ENCODE measurements around the gene NEUROG3.

The NEUROG3 gene

DNA sequence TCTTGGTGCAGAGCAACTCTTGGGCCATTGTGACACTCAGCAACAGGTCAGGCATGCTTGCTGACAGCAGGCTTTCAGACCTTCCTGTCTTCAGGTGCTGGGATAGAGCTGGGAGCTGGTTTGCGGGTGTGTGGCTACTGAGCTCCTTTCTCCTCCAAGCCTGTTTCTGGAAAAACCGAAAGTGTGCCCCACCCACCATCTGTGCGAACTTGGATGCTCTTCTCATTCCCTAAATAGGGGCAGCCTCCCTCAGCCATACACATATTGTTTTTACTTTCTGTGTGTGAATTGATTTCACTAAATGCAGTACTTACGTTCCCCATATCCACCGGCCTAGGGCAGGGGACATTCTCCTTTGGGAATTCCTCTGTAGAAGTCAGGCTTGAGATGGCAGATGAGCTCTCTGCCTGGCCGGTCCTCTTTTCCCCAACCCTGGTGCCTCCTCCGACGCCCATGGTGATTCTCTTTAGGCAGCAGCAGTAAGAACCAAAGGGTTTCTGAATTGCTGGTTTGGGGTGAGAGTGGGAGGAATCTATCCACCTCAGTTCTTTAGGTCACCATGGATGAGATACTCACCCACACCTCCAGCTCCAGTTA is 6.3 kb upstream of the NEUROG3 start:
- H3K4me3 ChIP-seq (replicated peaks; ENCODE audit: insufficient read depth, low read length), result no peak overlapping the region
- peaks cover 52% of the 10 kb centered on the region for H3K27me3 ChIP-seq (ENCODE audit: insufficient read depth, poor library complexity, severe bottlenecking)
- DNase-seq (ENCODE audit: low read depth in 1 of 2, low spot score in 1 of 2), result no peak
- TF ChIP-seq SPI1 (IDR thresholded peaks at IDR 0.05; ENCODE audit: borderline replicate concordance, low read depth), result no peak
- TF ChIP-seq, protein P1, sequence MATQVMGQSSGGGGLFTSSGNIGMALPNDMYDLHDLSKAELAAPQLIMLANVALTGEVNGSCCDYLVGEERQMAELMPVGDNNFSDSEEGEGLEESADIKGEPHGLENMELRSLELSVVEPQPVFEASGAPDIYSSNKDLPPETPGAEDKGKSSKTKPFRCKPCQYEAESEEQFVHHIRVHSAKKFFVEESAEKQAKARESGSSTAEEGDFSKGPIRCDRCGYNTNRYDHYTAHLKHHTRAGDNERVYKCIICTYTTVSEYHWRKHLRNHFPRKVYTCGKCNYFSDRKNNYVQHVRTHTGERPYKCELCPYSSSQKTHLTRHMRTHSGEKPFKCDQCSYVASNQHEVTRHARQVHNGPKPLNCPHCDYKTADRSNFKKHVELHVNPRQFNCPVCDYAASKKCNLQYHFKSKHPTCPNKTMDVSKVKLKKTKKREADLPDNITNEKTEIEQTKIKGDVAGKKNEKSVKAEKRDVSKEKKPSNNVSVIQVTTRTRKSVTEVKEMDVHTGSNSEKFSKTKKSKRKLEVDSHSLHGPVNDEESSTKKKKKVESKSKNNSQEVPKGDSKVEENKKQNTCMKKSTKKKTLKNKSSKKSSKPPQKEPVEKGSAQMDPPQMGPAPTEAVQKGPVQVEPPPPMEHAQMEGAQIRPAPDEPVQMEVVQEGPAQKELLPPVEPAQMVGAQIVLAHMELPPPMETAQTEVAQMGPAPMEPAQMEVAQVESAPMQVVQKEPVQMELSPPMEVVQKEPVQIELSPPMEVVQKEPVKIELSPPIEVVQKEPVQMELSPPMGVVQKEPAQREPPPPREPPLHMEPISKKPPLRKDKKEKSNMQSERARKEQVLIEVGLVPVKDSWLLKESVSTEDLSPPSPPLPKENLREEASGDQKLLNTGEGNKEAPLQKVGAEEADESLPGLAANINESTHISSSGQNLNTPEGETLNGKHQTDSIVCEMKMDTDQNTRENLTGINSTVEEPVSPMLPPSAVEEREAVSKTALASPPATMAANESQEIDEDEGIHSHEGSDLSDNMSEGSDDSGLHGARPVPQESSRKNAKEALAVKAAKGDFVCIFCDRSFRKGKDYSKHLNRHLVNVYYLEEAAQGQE (IDR thresholded peaks at IDR 0.05; ENCODE audit: insufficient replicate concordance, low read depth), result no peak
- TF ChIP-seq GABPA (IDR thresholded peaks at IDR 0.05; ENCODE audit: low read depth), result no peak
- TF ChIP-seq, protein P2, sequence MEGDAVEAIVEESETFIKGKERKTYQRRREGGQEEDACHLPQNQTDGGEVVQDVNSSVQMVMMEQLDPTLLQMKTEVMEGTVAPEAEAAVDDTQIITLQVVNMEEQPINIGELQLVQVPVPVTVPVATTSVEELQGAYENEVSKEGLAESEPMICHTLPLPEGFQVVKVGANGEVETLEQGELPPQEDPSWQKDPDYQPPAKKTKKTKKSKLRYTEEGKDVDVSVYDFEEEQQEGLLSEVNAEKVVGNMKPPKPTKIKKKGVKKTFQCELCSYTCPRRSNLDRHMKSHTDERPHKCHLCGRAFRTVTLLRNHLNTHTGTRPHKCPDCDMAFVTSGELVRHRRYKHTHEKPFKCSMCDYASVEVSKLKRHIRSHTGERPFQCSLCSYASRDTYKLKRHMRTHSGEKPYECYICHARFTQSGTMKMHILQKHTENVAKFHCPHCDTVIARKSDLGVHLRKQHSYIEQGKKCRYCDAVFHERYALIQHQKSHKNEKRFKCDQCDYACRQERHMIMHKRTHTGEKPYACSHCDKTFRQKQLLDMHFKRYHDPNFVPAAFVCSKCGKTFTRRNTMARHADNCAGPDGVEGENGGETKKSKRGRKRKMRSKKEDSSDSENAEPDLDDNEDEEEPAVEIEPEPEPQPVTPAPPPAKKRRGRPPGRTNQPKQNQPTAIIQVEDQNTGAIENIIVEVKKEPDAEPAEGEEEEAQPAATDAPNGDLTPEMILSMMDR (IDR thresholded peaks at IDR 0.05; ENCODE audit: insufficient read depth, low read length), result no peak
- TF ChIP-seq POLR2AphosphoS5 (IDR thresholded peaks at IDR 0.05; ENCODE audit: low read depth), result no peak
- H3K27ac ChIP-seq (replicated peaks), result no peak overlapping the region

DNA sequence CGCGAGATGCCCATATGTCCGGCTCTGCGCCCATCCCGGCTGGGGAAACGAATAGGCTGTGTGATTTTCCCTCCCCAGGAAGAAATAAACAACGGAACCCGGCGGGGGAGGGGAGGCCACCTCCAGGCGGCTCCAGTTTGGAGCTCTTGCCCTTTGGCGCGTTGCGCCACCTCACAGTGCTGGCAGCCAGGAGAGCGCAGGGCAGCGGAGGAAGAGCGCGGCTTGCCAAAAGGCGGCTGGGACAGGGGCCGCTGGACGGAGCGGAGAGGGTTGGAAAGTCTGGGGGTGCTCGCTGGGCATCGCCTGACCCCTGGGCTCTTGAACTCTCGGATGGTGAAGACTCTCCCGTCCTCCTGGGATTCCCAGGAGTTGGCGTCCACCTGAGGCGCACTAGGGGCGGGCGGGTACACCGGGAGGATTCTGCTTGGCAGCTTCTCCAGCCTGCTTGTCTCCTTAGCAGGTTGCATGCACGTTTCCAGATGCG is 5.3 kb upstream of the NEUROG3 start:
- no peak for DNase-seq (ENCODE audit: low read depth in 1 of 2, low spot score in 1 of 2)
- no peak overlapping the region for H3K4me3 ChIP-seq (replicated peaks; ENCODE audit: insufficient read depth, low read length)
- peaks cover 62% of the 10 kb centered on the region for H3K27me3 ChIP-seq (ENCODE audit: insufficient read depth, poor library complexity, severe bottlenecking)
- no peak overlapping the region for H3K27ac ChIP-seq (replicated peaks)
- no peak for TF ChIP-seq GABPA (IDR thresholded peaks at IDR 0.05; ENCODE audit: low read depth)
- TF ChIP-seq POLR2AphosphoS5 (IDR thresholded peaks at IDR 0.05; ENCODE audit: low read depth), result no peak
- TF ChIP-seq SPI1 (IDR thresholded peaks at IDR 0.05; ENCODE audit: borderline replicate concordance, low read depth), result no peak
- TF ChIP-seq, protein P2 (IDR thresholded peaks at IDR 0.05; ENCODE audit: insufficient read depth, low read length), result no peak
- TF ChIP-seq, protein P1 (IDR thresholded peaks at IDR 0.05; ENCODE audit: insufficient replicate concordance, low read depth), result no peak

DNA sequence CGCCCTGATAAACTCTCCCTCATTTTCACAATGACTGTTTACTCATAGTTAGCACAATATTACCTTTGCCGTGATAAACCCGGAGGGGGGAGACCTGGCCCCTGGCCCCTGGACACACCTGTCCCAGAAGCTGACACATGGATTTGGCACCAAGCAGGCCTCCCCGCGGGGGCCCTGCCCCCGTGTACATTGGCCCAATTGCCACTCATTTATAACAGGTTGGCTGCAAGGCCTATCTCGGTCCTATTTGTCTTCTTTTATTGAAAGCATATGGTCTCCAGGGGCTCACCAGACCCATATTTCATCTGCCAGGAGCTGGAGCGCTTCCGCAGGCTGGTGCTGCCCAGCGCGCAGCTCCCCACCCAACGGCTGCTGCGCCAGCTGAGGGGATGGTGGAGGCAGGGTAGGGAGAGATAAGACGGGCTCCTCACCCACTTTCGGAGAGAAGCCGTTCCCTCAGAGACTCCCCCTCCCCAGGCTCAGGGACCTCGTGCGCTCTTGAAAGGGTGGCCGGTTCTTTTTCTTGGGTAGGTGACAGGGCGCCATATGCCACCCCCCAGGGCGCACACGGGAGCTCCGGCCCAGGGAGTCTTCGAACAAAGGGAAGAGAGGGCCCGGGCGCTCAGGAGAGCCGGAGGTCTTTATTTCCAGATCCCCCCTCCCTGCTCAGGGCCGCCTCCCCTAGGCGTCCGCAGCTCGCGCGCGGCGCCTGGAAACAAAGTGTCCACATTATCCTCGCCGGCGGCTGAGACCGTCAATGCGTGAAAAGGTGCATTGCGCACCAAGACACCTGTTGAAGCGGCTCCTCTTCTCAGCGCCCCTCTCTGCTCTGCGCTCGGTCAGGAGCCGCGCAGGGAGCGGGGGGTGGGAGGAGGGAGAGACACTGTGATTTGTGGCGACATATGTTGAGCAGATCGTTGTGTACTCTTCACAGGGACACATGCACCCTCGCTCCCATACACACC is 4.3 kb upstream of the NEUROG3 start:
- H3K27ac ChIP-seq (replicated peaks), result no peak overlapping the region
- H3K4me3 ChIP-seq (replicated peaks; ENCODE audit: insufficient read depth, low read length), result no peak overlapping the region
- DNase-seq (ENCODE audit: low read depth in 1 of 2, low spot score in 1 of 2), result no peak
- TF ChIP-seq GABPA (IDR thresholded peaks at IDR 0.05; ENCODE audit: low read depth), result no peak
- TF ChIP-seq SPI1 (IDR thresholded peaks at IDR 0.05; ENCODE audit: borderline replicate concordance, low read depth), result no peak
- no peak for TF ChIP-seq POLR2AphosphoS5 (IDR thresholded peaks at IDR 0.05; ENCODE audit: low read depth)
- TF ChIP-seq, protein P1 (IDR thresholded peaks at IDR 0.05; ENCODE audit: insufficient replicate concordance, low read depth), result no peak
- TF ChIP-seq, protein P2 (IDR thresholded peaks at IDR 0.05; ENCODE audit: insufficient read depth, low read length), result no peak
- H3K27me3 ChIP-seq (ENCODE audit: insufficient read depth, poor library complexity, severe bottlenecking), result peaks cover 70% of the 10 kb centered on the region

Data from HL-60 (cell line).